ENCODE data around the gene CMTM4. TPM values are rescaled to one million over a fixed set of nuclear protein-coding genes. Genes with fewer than 3 reads are reported as not detected.

The CMTM4 gene
- total and polyA plus RNA-seq, 11 donors = 4.5 to 22.5 (median 12.2) TPM

DNA sequence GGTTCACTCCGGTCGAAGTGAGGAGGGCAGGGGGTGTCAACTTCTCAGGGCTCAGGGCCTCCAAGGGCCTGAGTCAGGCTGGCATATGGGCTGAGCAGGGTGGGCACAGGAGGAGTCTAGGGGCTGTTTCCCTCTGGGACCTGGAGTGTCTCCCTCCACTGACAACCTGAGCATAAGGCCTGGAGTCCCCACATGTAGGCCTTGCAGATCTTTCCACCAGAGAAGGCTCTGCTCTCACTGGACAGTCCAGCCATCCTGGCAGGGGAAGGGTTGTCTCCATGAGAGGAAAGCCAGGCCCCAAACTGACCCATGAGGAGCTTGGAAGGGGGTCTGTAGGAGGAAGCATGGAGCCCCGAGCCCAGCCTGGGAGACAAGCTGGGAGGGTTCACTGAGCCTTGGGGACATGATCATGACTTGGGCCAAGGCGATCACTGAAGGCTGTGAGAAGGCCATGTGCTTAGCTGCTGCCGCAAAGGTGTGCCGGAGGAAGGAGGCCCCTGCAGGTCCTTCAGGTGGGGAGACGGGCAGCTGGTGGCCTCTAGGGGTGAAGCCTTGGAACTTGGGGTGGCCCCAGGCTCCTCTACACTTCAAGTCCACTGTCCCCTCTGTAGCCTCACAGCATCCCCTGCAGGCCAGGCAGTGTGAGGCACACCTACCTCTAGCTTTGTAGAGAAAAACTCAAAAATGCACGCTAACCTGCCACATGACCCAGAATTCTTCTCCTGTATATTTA lies 107.4 kb downstream of the CMTM4 start:
- Histone ChIP-seq H3K4me3 (no peak overlapping the region), H3K27me3 (no peaks in the 10 kb centered on the region), H3K27ac (no peak overlapping the region), H3K9me3 (peaks cover 0 to 4% (median 0%) of the 10 kb centered on the region in 12 donors), H3K36me3 (no peaks in the 10 kb centered on the region), H3K4me1 (peaks cover 0 to 50% (median 6%) of the 10 kb centered on the region in 12 donors)
- intact Hi-C loops (cut with DNase I) = no loop called here
- peak in 2 of 5 donors; percentile 49 to 51 for DNase-seq
- peak; percentile 13 to 79 (median 38) for TF ChIP-seq CTCF (IDR thresholded peaks at IDR 0.05)
- no peak for TF ChIP-seq POLR2A (IDR thresholded peaks at IDR 0.05)
- whole genome bisulfite sequencing, 4 donors = 91 to 97% (median 94%) methylated on average over 3 to 8 of the region's 8 CpGs
- ATAC-seq = peak in 3 of 4 donors; percentile 34 to 87 (median 74)

DNA sequence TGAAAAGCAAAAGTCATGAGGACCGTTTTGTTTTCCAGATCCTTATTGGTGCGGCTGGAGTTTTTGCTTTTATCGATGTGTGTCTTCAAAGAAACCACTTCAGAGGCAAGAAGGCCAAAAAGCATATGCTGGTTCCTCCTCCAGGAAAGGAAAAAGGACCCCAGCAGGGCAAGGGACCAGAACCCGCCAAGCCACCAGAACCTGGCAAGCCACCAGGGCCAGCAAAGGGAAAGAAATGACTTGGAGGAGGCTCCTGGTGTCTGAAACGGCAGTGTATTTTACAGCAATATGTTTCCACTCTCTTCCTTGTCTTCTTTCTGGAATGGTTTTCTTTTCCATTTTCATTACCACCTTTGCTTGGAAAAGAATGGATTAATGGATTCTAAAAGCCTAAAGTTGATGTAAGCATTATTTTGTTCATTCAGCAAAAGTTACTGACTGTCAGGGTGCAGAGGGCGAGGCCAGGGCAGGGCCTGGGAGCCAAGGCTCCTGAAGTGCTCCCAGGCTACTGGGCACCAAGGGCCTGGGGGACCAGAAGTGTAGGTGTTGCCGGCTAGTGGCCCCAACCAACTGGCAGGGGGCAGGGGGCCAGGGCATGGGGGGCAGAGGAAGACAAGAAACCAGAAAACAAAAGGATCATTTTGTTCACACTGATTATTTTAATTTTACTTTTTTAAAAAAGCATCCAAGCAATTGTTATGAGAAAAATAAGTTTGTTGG lies 108.5 kb downstream of the CMTM4 start:
- Histone ChIP-seq H3K9me3 (no peaks in the 10 kb centered on the region), H3K27ac (peak overlapping the region in 4 of 12 donors; percentile 4 to 54 (median 19)), H3K27me3 (no peaks in the 10 kb centered on the region), H3K4me3 (peak overlapping the region in 6 of 12 donors; percentile 3 to 40 (median 24)), H3K4me1 (peaks cover 0 to 50% (median 6%) of the 10 kb centered on the region in 12 donors), H3K36me3 (no peaks in the 10 kb centered on the region)
- WGBS, 4 donors = 57 to 72% (median 68%) methylated on average over 7 of the region's 7 CpGs
- DNase-seq (no peak), ATAC-seq (no peak)
- TF ChIP-seq POLR2A (IDR thresholded peaks at IDR 0.05) = no peak
- no peak for TF ChIP-seq CTCF (IDR thresholded peaks at IDR 0.05)
- intact Hi-C loops (cut with DNase I) = no loop called here

GRCh38 chr16:66585481-66586239 lies 110.9 kb downstream of the CMTM4 start:
- DNase-seq (no peak), ATAC-seq (peak; percentile 28 to 75 (median 62))
- 59 to 65% (median 61%) methylated on average over 10 of the region's 10 CpGs for WGBS, 4 donors
- Histone ChIP-seq H3K4me3 (no peak overlapping the region), H3K36me3 (no peaks in the 10 kb centered on the region), H3K27me3 (no peaks in the 10 kb centered on the region), H3K4me1 (peaks cover 0 to 53% (median 8%) of the 10 kb centered on the region in 12 donors), H3K27ac (peak overlapping the region in 4 of 12 donors; percentile 13 to 60 (median 34)), H3K9me3 (no peaks in the 10 kb centered on the region)
- TF ChIP-seq CTCF (IDR thresholded peaks at IDR 0.05) (no peak), POLR2A (IDR thresholded peaks at IDR 0.05) (no peak)
- intact Hi-C loops (cut with DNase I) = no loop called here
